Neural cell (in vitro differentiated cells): Measurements from ENCODE around the gene NAT9.

Experiments
- CTCF ChIP-seq: fragments of 450-650 bp; IDR thresholded peaks from 2 replicates; pipeline ENCODE4 v1.5.1; 2014; ENCODE audit warnings: antibody characterized with exemption, mild to moderate bottlenecking, moderate library complexity; ENCODE audit not compliant: poor library complexity, severe bottlenecking
- EZH2 ChIP-seq: fragments of 200-600, 300-800 bp; shearing (Covaris generic), sonication (generic); IDR thresholded peaks from 2 replicates; pipeline ENCODE4 v1.6.1; 2014; ENCODE audit warnings: antibody characterized with exemption, low read length, borderline replicate concordance, mild to moderate bottlenecking; ENCODE audit not compliant: insufficient read depth, poor library complexity, severe bottlenecking
- MXI1 ChIP-seq: fragments of 450-650 bp; conservative IDR thresholded peaks from 2 replicates; pipeline ENCODE4 v1.6.1; 2014; ENCODE audit warnings: antibody characterized with exemption, mild to moderate bottlenecking; ENCODE audit not compliant: poor library complexity, severe bottlenecking
- POLR2AphosphoS5 ChIP-seq: IDR thresholded peaks from 2 replicates; pipeline ENCODE4 v1.6.1; 2012
- SMC3 ChIP-seq: fragments of 450-650 bp; conservative IDR thresholded peaks from 2 replicates; pipeline ENCODE4 v1.6.1; 2014; ENCODE audit warnings: antibody characterized with exemption, mild to moderate bottlenecking, moderate library complexity; ENCODE audit not compliant: poor library complexity

DNA sequence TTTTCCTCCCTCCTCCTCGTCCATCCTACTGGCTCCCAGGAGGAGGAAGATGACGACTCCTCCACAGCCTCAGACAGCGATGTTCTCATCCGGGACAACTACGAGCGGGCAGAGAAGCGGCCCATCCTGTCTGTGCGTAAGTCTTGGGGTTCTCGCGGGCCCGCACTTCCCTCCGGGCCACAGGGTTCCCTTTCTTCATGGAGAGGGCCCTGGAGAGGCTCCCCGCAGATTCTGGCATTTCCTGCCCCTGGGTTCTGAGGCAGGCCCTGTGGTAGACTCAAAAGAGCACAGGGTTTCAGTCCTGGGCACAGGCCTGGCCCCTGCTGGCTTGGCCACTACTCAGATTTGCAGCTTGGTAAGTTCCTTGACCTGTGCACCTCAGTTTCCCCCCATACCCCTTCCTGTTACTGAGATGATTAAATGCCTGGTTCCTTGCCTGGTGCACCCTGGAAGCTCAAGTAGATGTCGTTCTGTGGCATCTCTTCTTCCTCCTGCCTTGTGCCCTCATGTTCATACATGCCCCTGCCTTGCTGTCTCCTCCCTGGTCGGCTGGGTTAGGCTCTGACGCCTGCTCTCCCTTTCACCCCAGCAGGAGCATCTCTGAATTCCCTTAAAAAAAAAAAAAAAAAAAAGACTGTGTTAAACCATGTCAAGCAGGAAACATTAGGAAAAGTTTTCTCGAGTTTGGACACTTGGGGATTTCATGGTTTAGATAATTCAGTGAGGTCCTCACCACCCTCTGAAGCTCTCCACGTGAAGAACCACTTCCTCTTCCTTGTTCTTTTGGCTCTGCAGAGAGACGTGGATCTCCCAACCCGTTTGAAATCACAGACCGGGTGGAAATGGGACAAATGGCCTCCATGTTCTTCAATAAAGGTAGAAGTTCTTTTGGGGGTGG, 14.3 kb upstream of the NAT9 start:
- TF ChIP-seq CTCF (no peak), SMC3 (no peak), POLR2AphosphoS5 (no peak), MXI1 (no peak), EZH2 (no peak)
